Kasumi-1 (cell line): ENCODE data around the gene PIGU.
"Not testable (repeated sequence)": the region's sequence is repeated elsewhere in the genome, so short reads cannot be mapped to it uniquely, and the experiment has no call there.

ENCODE experiments used
- DNase-seq, 2 experiments: peaks; one replicate each; lab custom pipeline; 2025; lab: John Stamatoyannopoulos, UW

PIGU gene

DNA sequence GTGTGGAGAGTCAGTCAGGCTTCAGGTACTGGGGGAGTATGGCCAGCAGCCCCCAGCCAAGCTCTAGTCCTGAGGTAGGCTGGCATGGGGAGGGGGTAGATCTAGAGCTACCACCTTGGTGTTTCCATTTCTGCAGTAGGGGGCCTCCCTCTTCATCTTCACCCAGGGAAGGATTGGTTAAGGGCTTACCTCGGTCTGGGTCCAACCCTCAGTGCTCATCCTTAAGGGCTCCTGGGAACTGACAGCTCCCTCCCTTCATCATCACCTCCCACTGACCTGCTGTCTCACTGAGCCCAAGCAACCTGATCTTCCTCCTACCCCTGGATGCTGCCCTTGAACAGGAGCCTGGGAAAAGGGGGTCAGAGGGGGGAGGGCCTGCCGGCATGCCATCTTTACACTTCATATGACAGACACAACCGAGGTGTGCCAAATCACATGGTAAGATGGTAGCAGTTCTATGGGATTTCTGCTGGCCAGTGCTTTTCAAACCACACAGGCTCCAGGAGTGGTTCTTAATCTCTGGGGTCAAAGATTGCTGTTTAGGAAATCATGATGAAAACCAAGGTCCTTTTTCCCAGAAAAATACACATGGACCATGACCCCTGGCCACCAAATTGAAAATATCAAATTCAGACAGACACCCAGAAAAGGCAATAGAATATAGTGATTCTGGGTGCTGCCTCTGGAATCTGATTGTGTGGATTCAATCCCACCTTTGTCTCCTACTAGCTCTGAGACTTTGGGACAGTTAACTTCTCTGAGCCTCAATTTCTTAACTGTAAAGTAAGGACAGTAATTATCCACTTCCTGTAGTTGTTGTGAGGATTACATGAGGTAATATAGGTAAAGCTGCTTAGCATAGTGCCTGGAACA is 30.3 kb upstream of the PIGU start:
- DNase-seq: no peak

DNA sequence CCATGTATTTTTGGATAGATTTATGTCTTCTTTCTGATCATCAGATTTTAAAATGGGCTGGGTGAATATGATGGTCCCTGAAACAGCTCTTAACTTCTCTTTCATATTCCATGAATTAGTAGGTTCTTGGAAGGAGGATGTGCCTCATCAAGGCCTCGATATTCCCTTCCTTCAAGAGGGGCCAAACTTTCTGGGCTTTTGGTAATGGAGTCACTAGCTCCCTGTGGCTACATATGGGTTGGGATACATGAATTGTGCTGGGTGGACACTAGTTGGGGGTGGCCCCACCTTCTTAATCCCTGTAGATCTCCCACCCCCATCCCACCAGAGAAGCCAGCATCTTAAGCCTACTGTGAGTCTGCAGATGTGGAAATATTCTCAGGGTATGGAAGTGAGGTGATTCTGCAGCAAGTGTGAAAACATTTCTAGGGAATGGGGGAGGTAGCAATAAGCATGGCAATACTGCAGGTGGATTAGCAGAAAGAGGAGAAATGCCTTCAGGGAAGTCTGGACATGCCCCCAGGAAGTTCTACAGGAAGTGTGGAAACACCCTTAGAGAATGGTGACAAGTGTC is 29.5 kb upstream of the PIGU start:
- DNase-seq: no peak

DNA sequence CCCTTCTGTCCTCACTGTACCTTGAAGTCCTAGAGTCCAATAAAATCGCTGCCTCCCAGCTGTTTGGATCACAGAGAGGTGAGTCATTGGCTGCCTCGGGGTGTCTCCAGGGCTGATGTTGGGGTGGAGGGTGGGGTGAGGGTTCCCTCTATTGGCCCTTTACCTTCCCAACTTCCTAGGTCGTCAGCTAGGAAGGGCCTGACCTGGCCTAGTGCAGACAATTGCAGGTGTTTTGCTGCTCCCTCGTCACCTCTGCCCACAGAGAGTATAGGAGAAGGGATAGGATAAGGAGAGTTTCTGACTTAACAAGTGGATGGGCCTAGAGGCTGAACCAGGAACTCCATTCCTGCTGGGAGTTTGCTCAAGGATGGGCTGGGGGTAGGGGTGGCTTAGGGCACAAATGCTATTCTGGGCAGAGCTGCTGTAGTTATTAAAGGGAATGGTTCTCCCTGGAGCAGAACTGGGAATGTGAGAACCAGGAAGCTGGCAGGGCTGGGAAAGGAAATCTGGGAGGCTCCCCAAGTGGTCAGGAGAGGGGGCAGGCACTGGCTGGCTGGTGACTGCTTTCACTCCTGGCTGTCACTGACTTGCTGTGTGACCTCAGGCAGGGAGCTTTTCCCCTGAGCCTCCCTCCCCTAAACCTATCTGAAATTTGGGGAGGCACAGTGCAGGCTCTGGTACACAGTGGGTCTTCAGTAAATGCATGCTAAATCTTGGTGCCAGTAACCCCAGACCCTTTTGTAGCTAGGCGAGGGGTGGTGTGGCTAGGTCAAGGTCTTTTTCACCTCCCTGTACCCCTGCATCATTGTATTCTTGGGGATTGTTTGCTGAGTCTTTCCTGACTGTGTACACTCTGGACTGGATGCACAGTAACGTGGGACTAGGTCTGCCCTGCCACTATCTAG is 28.8 kb upstream of the PIGU start:
- no peak for DNase-seq

DNA sequence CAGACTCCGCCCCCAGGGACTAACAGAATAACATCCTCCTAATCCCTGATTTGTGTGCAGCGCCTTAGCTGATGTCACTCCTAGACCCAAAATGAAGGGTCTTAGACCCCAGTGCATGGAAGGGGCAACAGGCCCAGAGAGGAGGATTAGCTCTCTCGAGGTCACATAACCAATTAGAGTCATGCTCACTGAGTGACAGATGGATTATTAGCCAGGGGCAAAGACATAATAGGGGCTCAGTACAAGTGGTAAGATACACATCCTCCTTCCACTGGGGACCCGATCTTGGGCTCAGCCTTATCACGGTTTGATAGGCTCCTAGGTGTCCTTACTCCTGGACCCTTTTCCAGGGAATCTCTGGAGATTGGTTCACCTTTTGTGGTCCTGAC is 28.1 kb upstream of the PIGU start:
- DNase-seq: no peak

DNA sequence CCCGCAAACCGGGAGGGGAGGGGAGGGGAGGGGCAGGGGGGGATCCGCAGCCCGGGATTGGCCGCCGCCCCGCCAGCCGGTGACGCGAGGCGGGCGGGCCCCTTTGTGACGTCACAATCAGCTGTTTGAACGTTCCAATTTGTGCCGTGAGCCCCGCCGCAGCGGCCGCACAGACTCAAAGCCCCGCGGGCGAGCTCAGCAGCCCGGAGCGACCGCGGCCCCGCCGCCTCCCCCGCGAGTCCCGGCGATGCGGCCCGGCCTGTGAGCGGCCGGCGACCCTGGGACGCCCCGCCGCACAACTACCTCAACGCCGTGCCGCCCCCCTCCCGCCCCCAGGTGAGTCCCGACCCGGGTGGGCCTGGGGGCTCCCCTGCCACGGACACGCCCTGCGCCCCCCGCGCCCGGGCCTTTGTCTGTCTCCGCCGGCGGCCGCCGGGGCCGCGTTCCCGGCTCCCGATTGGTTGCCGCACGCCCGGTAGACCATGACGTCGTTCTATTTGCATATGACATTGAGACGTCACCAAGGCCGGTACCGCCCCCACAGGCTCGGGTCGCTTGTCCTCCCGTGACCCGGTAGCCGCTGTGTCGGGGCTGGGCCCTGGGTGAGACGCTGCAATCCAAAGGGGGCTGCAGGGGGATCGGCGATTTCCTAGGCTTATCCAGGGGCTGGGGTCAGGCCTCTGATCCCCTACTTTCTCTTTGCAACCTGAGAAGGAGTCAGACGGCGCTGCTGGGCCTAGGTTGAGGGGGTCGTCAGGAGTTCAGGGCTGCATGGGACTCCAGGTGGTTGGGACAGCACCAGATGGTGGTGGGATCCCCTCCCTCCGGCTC is 27.5 kb upstream of the PIGU start, which contains the start of gene TP53INP2:
Gene TP53INP2 (plus strand): TSS at position 168 of the 831 bp plus-strand sequence. CDS start 4,396 bp downstream, outside the sequence.
- DNase-seq: peak; percentile 70 to 84

DNA sequence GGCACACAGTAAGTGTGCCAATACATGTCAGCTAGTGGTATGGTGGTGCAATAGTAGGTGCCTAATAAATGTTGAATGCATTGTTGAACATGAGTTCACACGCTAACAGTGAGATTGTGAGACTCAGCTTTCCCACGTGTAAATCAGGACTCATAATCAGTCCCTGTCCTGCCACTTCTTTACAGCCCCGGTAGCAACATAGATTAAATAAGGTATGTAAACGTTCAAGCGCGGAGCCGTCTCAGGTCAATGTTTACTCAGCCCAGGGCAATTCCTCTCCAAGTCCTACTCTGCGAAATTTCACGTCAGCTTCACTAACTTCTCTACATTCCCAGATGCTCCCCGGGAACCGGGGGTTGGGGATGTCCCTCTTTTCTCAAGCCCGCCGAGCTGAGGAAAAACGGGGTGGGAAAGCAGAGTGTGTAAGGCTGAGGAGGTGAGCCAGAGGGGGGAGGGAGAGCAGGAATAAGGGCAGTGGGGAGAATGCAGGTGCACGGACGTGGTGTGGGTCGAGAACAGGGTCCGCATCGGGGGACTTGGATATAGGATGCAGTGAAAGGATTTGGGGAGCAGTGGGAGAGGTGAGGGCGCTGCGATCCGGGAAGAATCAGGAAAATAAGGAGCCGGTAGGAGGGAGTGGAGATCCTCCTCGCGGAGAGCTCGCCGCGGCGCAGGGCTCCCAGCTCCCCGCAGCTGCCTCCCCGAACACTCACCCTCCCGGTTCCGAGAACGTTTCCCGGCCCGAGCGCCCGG is 26.7 kb upstream of the PIGU start:
- DNase-seq: peak; percentile 25 to 52

DNA sequence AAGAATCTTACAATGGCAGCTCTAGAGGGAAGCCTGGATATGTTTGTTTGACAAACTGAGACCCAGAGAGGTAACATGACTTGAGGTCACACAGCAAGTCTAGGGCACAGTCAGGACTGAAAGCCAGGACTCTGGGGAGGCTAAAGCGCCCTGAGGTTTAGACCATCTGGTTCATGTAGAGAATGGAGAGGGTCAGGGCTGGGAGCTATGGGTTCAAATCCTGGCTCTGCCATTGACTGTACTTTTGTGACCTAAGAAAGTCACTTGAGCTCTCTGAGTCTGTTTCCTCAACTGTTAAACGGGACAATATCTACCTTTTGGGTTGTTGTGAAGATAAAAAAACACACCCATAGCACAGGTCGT is 26.1 kb upstream of the PIGU start:
- no peak for DNase-seq

DNA sequence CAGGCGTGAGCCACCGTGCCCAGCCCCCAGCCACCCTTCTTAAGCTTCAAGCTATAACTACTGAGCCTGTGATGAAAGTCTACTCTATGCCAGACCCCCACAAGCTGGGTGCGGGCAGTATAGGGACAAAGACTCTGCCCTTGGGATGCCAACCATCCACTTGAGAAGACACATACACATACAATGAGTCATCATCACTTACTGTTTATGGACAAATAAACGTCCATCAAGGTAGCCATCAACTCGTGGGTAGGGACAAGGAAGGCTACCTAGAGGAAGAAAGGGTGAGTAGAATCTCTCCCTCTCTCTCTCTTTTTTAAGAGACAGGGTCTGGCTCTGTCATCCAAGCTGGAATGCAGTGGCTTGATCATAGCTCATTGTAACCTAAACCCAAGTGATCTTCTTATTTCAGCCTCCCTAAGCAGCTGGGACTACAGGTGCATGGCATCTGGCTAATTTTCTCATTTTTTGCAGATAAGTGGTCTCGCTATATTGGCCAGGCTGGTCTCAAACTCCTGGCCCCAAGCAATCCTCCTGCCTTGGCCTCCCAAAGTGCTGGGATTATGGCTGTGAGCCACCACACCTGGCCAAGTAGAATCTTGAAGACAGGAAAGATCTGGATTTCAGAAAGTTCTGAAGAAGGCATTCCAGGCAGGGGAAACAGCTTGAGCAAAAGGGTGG is 24.7 kb upstream of the PIGU start:
- DNase-seq: no peak

DNA sequence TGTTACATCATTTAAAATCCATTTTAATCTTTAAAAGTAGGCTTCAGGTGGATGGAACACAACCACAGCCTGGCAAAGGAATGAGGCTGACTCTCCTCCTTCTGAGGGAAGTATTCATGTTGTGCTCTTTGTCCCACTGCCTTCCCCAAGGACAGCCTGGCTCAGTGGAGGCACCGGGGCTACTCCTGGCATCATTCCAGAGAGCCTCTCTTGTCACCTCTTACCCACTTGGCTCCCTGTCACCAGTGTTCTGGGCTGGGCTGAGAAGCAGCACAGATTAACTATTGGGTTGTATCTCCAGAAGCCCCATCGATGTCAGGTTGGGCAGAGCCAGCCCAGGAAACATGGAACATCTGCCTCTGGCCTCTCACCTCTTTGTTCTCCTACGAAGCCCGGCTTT is 16.5 kb upstream of the PIGU start:
- no peak for DNase-seq

DNA sequence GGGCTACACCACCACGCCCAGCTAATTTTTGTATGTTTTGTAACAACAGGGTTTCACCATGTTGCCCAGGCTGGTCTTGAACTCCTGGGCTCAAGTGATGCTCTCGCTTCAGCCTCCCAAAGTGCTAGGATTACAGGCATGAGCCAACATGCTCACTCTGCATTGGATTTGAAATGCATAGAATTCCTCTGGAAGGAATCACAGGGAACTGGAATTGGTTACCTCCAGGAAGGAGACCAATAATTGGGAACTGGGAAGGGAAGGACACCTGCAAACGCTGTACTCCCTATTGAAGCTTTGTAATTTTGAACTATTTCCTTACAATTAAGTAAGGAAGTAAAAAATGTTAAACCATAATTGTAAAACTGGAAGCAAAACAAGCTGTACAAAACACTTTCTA is 14.9 kb upstream of the PIGU start:
- no peak for DNase-seq

DNA sequence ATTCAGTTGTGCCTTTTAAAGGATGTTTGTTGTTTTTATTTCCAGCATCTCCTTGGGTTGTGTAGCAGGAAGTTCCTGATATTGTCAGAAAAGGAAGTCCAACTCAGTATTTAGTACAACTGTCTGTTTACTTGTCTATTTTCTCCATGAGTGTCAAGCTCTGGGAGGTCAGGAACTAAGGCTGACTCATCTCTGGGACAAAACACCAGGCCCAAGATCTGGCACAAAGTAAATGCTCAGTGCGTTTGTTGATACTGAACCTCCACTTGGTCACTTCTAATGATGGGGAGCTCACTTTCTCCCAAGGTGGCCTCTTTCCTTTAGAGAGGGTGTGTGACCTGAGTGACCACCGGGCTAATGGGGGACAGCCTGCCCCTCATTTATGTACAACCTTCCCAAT is 12.6 kb upstream of the PIGU start:
- DNase-seq: no peak

DNA sequence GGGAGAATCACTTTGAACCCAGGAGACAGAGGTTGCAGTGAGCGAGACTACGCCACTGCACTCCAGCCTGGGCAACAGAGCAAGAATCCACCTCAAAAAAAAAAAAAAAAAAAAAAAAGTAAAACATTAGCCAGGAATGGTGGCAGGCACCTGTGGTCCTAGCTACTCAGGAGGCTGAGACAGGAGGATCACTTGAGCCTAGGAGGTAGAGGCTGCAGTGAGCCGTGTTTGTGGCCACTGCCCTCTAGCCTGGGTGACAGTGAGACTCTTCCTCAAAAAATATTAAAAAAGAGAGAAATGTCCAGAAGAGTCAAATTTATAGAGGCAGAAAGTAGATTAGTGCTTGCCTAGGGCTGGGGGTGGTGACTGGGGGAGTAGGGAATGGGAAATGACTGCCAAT is 6.8 kb upstream of the PIGU start:
- DNase-seq: no peak

DNA sequence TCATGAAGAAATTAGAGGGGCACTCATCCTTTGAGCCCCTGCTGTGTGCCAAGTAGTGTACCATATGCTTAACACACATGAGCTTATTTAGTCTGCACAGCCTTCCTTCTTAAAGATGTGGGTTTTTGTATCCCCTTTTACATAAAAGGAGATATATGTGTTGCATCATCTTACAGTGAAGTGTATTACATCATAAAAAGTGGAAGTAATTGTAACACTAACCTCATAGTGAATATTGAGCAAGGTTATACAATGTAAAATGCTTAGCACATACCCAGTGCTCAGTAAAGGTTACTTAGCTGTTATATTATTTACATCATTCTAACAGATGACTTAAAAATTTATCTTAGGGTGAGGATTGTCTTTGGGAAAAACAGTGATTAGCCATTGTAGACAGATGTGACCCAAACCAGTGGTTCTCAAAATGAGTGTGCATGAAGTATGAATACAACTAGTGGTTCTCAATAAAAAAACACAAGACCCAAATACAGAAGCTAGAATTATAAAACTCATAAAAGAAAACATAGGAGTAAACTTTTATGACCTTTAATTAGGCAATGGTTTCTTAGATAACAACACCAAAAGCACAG is 3.8 kb upstream of the PIGU start:
- peak; percentile 57 to 62 for DNase-seq

DNA sequence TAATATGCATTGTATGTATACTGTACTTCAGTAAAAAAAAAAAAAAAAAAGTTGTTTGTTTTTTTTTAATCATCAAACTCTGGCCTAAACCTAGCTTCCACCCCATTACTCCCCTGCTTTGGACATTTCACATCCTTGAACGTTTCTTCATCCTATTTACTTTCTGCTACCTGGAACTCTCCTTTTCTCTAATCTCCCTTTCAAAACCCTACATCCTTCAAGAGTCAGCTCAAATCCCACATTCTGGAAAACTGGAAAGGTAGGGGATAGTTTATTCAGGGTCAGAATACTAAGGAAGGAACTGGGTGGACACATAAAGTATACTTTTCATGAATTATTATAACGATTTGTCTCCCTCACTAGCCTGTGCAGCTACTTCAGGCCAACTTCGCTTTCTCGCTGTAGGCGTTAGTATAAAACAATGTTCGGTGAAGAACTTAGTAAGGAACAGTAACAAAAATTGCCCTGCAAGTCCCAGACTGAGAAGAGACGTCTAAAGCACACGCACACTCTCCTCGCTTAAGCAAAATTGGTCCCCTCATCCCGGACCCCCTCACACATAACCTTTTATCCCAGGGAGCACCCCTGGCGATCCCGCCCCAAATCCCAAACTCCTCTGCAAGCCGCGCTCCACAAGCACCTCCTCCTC is 775 bp downstream of the PIGU start:
- no peak for DNase-seq

DNA sequence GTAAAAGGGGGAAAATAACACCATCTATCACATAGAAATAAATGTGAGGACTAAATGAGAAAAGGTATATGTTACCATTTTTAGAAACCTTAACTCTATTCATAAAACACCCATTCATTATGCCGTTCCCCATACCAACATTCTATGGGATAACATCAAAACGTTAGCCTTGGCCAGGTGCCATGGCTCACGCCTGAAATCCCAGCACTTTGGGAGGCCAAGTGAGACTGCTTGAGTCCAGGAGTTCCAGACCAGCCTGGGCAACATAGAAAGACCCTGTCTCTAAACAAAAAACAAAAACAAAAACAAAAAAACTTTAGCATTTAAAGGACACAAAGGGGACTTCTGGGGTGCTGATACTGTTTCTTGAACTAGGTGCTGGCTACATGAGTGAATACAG is 1.3 kb downstream of the PIGU start:
- no peak for DNase-seq

DNA sequence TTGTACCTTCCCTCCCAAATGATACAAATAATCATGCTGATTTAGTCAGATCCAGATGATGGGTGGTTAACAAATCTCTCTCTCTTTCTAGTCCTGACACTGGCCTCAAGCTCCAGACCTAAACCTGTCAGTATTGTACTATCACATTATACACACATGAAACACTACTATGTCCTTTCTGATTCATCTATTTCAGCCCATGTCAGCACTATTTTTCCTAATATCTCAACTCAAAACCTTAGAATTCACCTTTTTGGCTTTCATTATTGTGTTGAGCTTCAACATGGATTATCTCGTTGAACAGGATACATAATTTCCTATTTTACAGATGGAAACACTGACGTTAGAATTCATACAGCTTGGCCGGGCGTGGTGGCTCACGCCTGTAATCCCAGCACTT is 3.5 kb downstream of the PIGU start:
- no peak for DNase-seq

DNA sequence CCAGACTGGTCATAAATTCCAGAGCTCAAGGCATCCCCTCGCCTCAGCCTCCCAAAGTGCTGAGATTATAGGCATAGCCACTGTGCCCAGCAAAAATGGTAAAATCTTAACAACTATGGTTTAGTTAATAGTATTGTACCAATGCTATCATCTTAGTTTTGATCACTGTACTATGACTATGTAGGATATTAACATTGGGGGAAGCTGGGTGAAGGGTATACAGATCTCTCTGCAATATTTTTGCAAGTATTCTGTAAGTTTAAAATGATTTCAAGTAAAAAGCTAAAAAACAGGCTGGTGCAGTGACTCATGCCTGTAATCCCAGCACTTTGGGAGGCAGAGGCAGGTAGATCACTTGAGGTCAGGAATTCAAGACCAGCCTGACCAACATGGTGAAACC is 7.8 kb downstream of the PIGU start:
- DNase-seq: no peak

DNA sequence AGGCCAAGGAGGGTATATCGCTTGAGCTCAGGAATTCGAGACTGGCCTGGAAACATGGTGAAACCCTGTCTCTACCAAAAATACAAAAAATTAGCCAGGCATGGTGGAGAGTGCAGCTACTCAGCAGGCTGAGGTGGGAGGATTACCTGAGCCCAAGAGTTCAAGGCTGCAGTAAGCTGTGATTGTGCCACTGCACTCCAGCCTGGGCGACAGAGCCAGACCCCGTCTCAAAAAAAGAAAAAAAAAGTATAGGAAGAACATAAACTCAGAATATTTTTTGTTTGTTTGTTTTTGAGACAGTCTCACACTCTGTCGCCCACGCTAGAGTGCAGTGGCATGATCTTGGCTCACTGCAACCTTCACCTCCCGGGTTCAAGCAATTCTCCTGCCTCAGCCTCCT is 12.1 kb downstream of the PIGU start:
- DNase-seq: not testable (repeated sequence)

DNA sequence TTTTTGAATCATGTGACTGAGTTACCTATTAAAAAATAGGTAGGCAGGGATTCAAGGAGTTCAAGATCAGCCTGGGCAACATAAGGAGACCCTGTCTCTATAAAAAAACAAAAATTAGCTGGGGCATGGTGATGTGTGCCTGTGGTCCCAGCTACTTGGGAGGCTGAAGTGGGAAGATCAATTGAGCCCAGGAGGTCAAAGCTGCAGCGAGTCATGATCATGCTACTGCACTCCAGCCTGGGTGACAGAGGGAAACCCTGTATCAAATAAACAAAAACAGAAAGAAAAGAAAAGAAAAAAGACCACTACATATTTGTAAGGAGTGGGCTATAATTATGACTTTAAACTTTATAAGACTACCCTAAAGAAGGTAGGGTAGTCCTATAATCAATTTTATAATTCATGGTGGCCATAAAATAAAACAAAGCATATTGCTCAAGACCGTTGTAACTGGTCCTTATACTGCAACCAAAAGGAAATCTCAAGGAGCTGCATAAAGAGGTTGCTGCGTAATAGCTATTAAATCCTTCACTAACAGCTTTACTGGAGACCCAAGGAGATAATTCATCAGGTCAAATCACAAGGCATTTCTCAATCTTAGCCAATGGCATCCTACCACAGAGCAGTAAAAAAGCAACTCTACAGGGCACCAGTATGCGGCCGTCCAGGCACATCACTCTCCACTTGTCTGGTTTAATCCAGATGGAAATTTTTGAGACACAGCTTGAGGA is 13.5 kb downstream of the PIGU start:
- DNase-seq: no peak
